Rectal smooth muscle tissue (tissue), 1 donor: ENCODE measurements around the gene PRR33.
"Not testable (repeated sequence)": the region's sequence is repeated elsewhere in the genome, so short reads cannot be mapped to it uniquely, and the experiment has no call there.

Experiments used
- H3K27ac ChIP-seq: one replicate; pipeline ENCODE4 v1.7.0; 2013; ENCODE audit warnings: low read depth, low read length, inconsistent platforms
- H3K27me3 ChIP-seq: one replicate; pipeline ENCODE4 v1.7.0; 2013; ENCODE audit warnings: low read length; ENCODE audit not compliant: control insufficient read depth, insufficient read depth
- H3K36me3 ChIP-seq: one replicate; pipeline ENCODE4 v1.7.0; 2013; ENCODE audit warnings: low read length; ENCODE audit not compliant: control insufficient read depth, insufficient read depth
- H3K4me1 ChIP-seq: one replicate; pipeline ENCODE4 v1.7.0; 2013; ENCODE audit warnings: low read length; ENCODE audit not compliant: control insufficient read depth, insufficient read depth
- H3K4me3 ChIP-seq: one replicate; pipeline ENCODE4 v1.7.0; 2013; ENCODE audit warnings: low read length
- H3K9ac ChIP-seq: one replicate; pipeline ENCODE4 v1.7.0; 2013; ENCODE audit warnings: low read length

PRR33 gene

GRCh38 chr11:1878137-1879031, 13.3 kb downstream of the PRR33 start:
- Histone ChIP-seq H3K27me3 (peaks cover 4% of the 10 kb centered on the region), H3K36me3 (peaks cover under 1% of the 10 kb centered on the region), H3K4me1 (peaks cover 15% of the 10 kb centered on the region), H3K4me3 (no peak overlapping the region), H3K27ac (peak overlapping the region; percentile 71), H3K9ac (no peak overlapping the region)

DNA sequence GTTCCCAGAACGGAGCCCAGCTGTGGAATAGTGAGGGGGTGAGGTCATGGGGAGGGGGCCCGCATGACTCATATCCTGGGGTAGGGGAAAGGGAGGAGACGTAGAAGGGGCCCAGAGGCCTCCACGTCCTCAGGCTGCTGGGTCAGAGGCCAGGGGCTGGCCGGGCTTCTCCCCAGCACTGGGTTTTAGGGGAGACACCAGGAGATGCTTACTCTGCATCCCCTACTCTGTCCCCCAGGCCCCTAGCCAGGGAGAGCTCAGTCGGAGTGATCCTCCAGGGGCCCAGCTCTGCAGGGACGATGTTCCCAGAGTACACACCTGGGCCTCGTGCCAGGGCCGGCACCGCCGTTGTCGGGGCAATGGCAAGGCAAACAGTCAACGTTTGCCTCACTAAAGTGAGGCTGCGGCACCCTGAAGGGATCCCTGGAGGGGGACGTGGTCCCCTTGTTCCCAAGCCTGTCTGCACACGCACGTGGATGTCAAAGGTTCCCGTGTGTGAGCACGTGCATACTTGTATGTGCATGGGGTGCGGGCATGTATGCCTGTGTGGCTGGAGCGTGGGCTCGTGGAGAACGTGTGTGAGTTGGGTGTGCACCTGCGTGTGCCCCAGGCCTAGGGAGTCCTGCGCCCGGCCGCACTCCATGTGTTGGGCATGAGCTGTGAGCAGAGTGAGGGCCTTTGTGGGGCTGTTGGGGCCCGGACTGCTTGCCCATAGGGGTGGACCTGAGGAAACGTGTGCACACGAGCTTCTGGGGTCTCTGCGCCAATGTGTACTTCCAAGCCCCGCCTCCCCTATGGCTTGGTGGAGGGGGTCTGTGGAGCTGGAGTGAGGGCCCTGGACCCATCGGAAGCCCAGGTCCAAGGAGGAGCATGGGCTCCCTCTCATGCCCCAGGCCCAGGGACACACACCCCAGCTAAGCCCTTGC, 14.2 kb downstream of the PRR33 start:
- H3K4me1 ChIP-seq: peaks cover 15% of the 10 kb centered on the region
- no peak overlapping the region for H3K4me3 ChIP-seq
- peak overlapping the region; percentile 71 for H3K27ac ChIP-seq
- no peaks in the 10 kb centered on the region for H3K36me3 ChIP-seq
- no peak overlapping the region for H3K9ac ChIP-seq
- peaks cover 4% of the 10 kb centered on the region for H3K27me3 ChIP-seq

DNA sequence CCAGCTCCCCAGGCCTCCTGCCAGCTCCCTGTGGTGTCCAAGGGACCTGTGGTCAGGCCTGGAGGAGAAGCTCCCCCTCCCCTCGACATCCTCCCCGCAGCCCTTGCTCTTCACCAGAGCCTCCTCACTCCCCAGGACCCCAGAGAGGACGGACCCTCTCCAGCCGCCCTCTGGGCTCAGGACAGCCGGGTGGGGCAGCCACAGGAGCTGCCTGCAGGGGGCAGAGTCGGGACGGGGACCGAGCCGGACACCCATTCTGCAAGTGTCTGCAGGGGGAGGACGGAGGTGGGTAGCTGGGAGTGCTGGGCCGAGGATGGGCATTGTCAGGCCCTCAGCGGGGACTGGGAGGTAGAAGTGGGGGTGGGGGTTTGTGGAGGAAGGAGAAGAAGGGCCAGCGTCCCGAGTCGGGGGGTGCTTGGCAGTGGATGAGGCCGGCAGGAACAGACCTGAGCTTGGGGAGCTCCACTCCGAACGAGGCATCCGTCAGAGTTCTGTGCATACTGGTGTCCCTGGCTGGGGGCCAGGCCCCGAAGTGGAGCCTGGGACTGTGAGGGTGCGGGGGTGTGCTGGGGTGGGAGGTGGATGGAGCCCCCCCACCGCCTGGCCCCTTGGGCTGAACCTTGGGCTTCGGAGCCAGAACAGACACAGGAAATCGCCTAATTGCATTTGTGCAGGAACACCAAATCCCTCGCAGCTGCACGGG, 15.2 kb downstream of the PRR33 start:
- Histone ChIP-seq H3K27ac (peak overlapping the region; percentile 15), H3K4me1 (peaks cover 15% of the 10 kb centered on the region), H3K4me3 (peak overlapping the region; percentile 46), H3K36me3 (no peaks in the 10 kb centered on the region), H3K27me3 (peaks cover 4% of the 10 kb centered on the region), H3K9ac (no peak overlapping the region)

- peaks cover 12% of the 10 kb centered on the region for H3K4me1 ChIP-seq
- not testable (repeated sequence) for H3K4me3 ChIP-seq, H3K27me3 ChIP-seq, H3K36me3 ChIP-seq, H3K9ac ChIP-seq
- H3K27ac ChIP-seq: peak overlapping the region; percentile 15
Observed at GRCh38 chr11:1875851-1876301, 15.8 kb downstream of the PRR33 start.

GRCh38 chr11:1875093-1875850, 16.4 kb downstream of the PRR33 start:
- Histone ChIP-seq H3K9ac (no peak overlapping the region), H3K4me3 (no peak overlapping the region), H3K4me1 (peaks cover 9% of the 10 kb centered on the region), H3K36me3 (no peaks in the 10 kb centered on the region), H3K27me3 (peaks cover 8% of the 10 kb centered on the region), H3K27ac (no peak overlapping the region)

DNA sequence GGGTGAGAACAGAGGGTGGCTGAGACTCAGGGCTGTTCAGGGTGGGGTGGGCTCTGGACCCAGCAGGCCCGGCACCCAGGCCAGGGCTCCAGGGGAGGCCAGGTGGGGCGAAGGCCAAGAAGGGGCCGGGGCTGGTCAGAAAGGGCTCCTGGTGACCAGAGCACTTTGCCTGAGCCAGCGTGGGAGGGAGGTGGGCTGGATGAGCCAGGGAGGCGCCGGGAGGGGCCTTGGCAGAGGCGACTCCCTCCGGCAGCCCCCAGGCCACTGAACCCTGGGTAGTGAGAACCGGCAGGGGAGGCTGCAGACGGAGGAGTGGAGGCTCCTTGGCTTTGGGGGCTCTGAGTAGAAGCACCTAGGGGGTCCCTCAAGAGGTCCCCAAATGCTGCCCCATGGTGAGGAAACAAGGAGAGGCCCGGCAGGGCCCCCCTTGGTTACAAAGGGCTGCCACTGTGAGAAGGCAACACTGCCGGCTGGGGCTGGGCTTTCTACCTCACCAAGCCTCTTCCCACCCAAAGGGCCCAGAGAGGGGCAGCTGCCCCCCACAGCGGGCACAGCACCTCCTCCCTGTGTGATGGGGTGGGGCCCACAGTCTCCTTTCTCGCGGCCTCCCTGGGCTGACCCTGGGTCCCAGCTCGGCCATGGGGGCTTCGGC, 17.1 kb downstream of the PRR33 start:
- not testable (repeated sequence) for H3K36me3 ChIP-seq, H3K9ac ChIP-seq, H3K27me3 ChIP-seq, H3K4me1 ChIP-seq, H3K4me3 ChIP-seq
- H3K27ac ChIP-seq: peak overlapping the region; percentile 8

DNA sequence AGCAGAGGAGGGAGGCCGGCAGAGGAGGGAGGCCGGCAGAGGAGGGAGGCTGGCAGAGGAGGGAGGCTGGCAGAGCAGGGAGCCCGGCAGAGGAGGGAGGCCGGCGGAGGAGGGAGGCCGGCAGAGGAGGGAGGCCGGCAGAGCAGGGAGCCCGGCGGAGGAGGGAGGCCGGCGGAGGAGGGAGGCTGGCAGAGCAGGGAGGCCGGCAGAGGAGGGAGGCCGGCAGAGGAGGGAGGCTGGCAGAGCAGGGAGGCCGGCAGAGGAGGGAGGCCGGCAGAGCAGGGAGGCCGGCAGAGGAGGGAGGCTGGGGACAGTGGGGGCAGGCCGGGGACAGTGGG, 17.9 kb downstream of the PRR33 start:
- H3K4me1 ChIP-seq, H3K4me3 ChIP-seq, H3K36me3 ChIP-seq, H3K27me3 ChIP-seq, H3K9ac ChIP-seq: not testable (repeated sequence)
- peak overlapping the region; percentile 30 for H3K27ac ChIP-seq

DNA sequence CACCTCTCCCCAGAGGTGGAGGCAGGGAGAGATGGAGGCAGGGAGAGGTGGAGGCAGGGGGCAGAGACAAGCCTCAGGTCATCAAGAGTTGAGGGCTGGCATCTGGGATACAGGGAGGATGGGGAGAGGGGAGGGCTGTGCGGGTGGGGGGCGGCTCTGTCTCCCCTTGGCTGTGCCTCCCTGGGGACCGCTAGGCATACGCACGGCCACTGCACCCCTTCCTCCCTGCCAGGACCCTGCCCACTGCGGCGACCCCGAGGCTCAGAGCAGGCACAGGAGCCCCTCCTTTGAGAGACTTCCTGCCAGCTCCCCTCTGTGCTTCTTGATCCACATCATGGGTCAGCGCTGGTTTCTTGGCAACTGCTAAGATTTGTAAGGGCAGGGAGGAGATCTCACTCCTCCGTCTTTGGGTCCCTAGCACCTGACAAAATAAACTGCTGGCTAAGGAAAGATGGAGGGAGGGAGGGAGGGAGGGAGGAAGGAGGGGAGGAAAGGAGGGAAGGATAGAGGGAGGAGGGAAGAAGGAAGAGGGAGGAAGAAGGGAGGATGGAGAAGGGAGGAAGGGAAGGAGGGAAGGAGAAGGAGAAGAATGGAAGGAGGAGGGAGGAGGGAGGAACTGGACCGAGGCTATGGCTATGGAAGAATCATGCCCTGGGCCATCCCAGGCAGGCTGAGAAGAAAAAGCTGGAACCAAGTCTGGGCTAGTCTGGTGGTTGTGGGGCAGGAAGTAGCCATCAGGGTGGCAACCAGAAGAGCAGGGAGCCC, 18.5 kb downstream of the PRR33 start:
- no peak overlapping the region for H3K9ac ChIP-seq
- H3K4me3 ChIP-seq: no peak overlapping the region
- H3K27ac ChIP-seq: peak overlapping the region; percentile 30

GRCh38 chr11:1872267-1872985, 19.3 kb downstream of the PRR33 start:
- Histone ChIP-seq H3K9ac (no peak overlapping the region), H3K4me1 (peaks cover 8% of the 10 kb centered on the region), H3K27ac (no peak overlapping the region), H3K27me3 (peaks cover 9% of the 10 kb centered on the region), H3K4me3 (peak overlapping the region; percentile 13), H3K36me3 (no peaks in the 10 kb centered on the region)

More for the DNA sequence above, 18.5 kb downstream of the PRR33 start:
- H3K27me3 ChIP-seq: peaks cover 9% of the 10 kb centered on the region
- no peaks in the 10 kb centered on the region for H3K36me3 ChIP-seq
- H3K4me1 ChIP-seq: peaks cover 9% of the 10 kb centered on the region

DNA sequence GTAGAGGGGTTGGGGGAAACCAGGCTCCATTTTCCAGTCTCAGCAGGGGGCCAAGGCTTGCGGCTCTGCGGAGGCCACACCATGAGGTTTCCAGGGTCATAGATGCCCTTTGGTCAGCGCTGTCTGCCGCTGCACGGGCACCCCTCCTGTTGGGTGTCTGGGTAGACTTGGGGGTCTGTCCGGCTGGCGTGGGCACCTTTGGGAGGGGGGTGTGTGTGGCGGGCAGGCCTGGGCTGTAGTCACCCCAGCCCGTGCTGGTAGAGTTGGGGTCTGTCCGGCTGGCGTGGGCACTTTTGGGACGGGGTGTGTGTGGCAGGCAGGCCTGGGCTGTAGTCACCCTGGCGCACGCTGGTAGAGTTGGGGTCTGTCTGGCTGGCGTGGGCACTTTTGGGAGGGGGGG, 20.2 kb downstream of the PRR33 start:
- Histone ChIP-seq H3K4me1 (peaks cover 4% of the 10 kb centered on the region), H3K36me3 (no peaks in the 10 kb centered on the region), H3K27me3 (peaks cover 7% of the 10 kb centered on the region), H3K27ac (no peak overlapping the region), H3K4me3 (peak overlapping the region; percentile 25), H3K9ac (no peak overlapping the region)
